22Rv1 (cell line): ENCODE results near the gene GPR171.

Experiments used
- CTCF ChIP-seq: fragments of 450-650 bp; IDR thresholded peaks from 2 replicates; pipeline ENCODE4 v1.5.1; 2017; ENCODE audit warnings: mild to moderate bottlenecking
- ZFX ChIP-seq: fragments of 450-650 bp; IDR thresholded peaks from 2 replicates; pipeline ENCODE4 v1.6.1; 2017; ENCODE audit warnings: antibody characterized with exemption, borderline replicate concordance

- TF ChIP-seq CTCF, result no peak
- no peak for TF ChIP-seq ZFX
Observed at GRCh38 chr3:151154566-151154965, 48.5 kb downstream of the GPR171 start.
